HepG2 (cell line): ENCODE measurements around the gene ADCY1. TPM values are rescaled to one million over a fixed set of nuclear protein-coding genes. Genes with fewer than 3 reads are reported as not detected.

ENCODE experiments used
- ARHGAP35 ChIP-seq: sonication (generic); formaldehyde crosslinking; IDR thresholded peaks from 2 replicates; pipeline ENCODE4 v1.9.0; 2022; ENCODE audit warnings: mild to moderate bottlenecking, inconsistent platforms, moderate library complexity, missing genetic modification reagents, borderline replicate concordance
- BRD4 ChIP-seq: sonication (generic); formaldehyde crosslinking; IDR thresholded peaks from 2 replicates; pipeline ENCODE4 v1.4.0; 2020; ENCODE audit warnings: missing genetic modification reagents
- CREM ChIP-seq, 2 experiments: sonication (generic) in 1 of 2; formaldehyde crosslinking in 1 of 2; IDR thresholded peaks; 2 replicates each; pipeline versions ENCODE4 v1.4.0 to v1.6.1; 2016 to 2020; ENCODE audit warnings: antibody characterized with exemption in 1 of 2, mild to moderate bottlenecking in 1 of 2, missing genetic modification reagents in 1 of 2
- FOXK1 ChIP-seq: sonication (generic); formaldehyde crosslinking; IDR thresholded peaks from 2 replicates; pipeline ENCODE4 v1.4.0; 2020; ENCODE audit warnings: low read depth, missing genetic modification reagents, borderline replicate concordance
- HIVEP1 ChIP-seq: sonication (generic); formaldehyde crosslinking; IDR thresholded peaks from 2 replicates; pipeline ENCODE4 v1.4.0; 2020; ENCODE audit warnings: mild to moderate bottlenecking, missing genetic modification reagents
- KAT7 ChIP-seq: IDR thresholded peaks from 2 replicates; pipeline ENCODE4 v1.6.1; 2018; ENCODE audit warnings: borderline replicate concordance, missing compliant biosample characterization
- NFIB ChIP-seq: sonication (generic); formaldehyde crosslinking; IDR thresholded peaks from 2 replicates; pipeline ENCODE4 v1.9.0; 2021; ENCODE audit warnings: missing genetic modification reagents, mild to moderate bottlenecking, borderline replicate concordance
- PHF5A ChIP-seq: IDR thresholded peaks from one replicate; pipeline ENCODE4 v1.6.1; 2018; ENCODE audit warnings: low read depth, missing genetic modification reagents; ENCODE audit not compliant: unreplicated experiment
- PREB ChIP-seq: sonication (generic); formaldehyde crosslinking; IDR thresholded peaks from 2 replicates; pipeline ENCODE4 v1.4.0; 2020; ENCODE audit warnings: missing genetic modification reagents
- RXRA ChIP-seq: sonication (generic); formaldehyde crosslinking; IDR thresholded peaks from 2 replicates; pipeline ENCODE4 v1.5.1; 2020; ENCODE audit warnings: missing genetic modification reagents
- SSRP1 ChIP-seq: IDR thresholded peaks from 2 replicates; pipeline ENCODE4 v1.6.1; 2016; ENCODE audit warnings: control low read depth
- TARDBP ChIP-seq: sonication (generic); formaldehyde crosslinking; IDR thresholded peaks from 2 replicates; pipeline ENCODE4 v1.8.0; 2022; ENCODE audit warnings: mild to moderate bottlenecking, missing genetic modification reagents
- ZBTB8A ChIP-seq: sonication (generic); formaldehyde crosslinking; IDR thresholded peaks from 2 replicates; pipeline ENCODE4 v1.4.0; 2020; ENCODE audit warnings: mild to moderate bottlenecking, low read depth, missing genetic modification reagents, borderline replicate concordance
- ZEB1 ChIP-seq: IDR thresholded peaks from 2 replicates; pipeline ENCODE4 v1.6.1; 2012; ENCODE audit warnings: mild to moderate bottlenecking, low read depth, inconsistent platforms; ENCODE audit not compliant: insufficient replicate concordance
- ZNF205 ChIP-seq: IDR thresholded peaks from 2 replicates; pipeline ENCODE4 v1.6.1; 2018; ENCODE audit warnings: missing biosample characterization, missing genetic modification reagents
- ZNF264 ChIP-seq: sonication (generic); formaldehyde crosslinking; IDR thresholded peaks from 2 replicates; pipeline ENCODE4 v1.4.0; 2020; ENCODE audit warnings: missing genetic modification reagents
- ZNF564 ChIP-seq: sonication (generic); formaldehyde crosslinking; IDR thresholded peaks from 2 replicates; pipeline ENCODE4 v1.8.1; 2023; ENCODE audit warnings: mild to moderate bottlenecking, missing genetic modification reagents
- ZNF567 ChIP-seq: sonication (generic); formaldehyde crosslinking; IDR thresholded peaks from 2 replicates; pipeline ENCODE4 v1.8.1; 2023; ENCODE audit warnings: mild to moderate bottlenecking, missing genetic modification reagents, borderline replicate concordance
- ZNF615 ChIP-seq: sonication (generic); formaldehyde crosslinking; IDR thresholded peaks from 2 replicates; pipeline ENCODE4 v1.5.0; 2020; ENCODE audit warnings: mild to moderate bottlenecking, missing genetic modification reagents, borderline replicate concordance
- ZNF83 ChIP-seq: sonication (generic); formaldehyde crosslinking; IDR thresholded peaks from 2 replicates; pipeline ENCODE4 v1.4.0; 2020; ENCODE audit warnings: missing genetic modification reagents, mild to moderate bottlenecking, borderline replicate concordance
- polyA plus RNA-seq, 8 experiments: library from polyadenylated mRNA; depleted of rRNA in 3 of 8; stranded (reverse) in 7 of 8; unstranded in 1 of 8; fragments of >200 nt; fragmentation: Illumina TruSeq in 4 of 8; extraction: Trizol in 4 of 8; gene quantifications; 2 replicates each; pipeline versions ENCODE4 v1.2.1 to v1.2.3, GENCODE V29; 2011 to 2016; ENCODE audit warnings: low read depth in 4 of 8, missing spikeins in 1 of 8, mixed read lengths in 1 of 8; ENCODE audit not compliant: insufficient read depth in 1 of 8
- total RNA-seq, 5 experiments: library from RNA; depleted of rRNA; stranded (reverse); fragments of >200 nt; fragmentation: Illumina TruSeq; extraction: Trizol; gene quantifications; 2 replicates each; pipeline ENCODE4 v1.2.3, GENCODE V29; 2016; ENCODE audit warnings: low read depth in 1 of 5
- TF ChIP-seq, protein P1 (sequence below): sonication (generic); formaldehyde crosslinking; IDR thresholded peaks from 2 replicates; pipeline ENCODE4 v1.4.0; 2020; ENCODE audit warnings: mild to moderate bottlenecking, missing genetic modification reagents
- TF ChIP-seq, protein P2 (sequence below): sonication (generic); formaldehyde crosslinking; IDR thresholded peaks from 2 replicates; pipeline ENCODE4 v1.4.0; 2020; ENCODE audit warnings: mild to moderate bottlenecking, missing genetic modification reagents
- TF ChIP-seq, protein P3 (sequence below): sonication (generic); formaldehyde crosslinking; conservative IDR thresholded peaks from 2 replicates; pipeline ENCODE4 v1.4.0; 2020; ENCODE audit warnings: missing genetic modification reagents

The ADCY1 gene
- total and polyA plus RNA-seq, 2 of the 13 experiments (the other 11 are each of a cell fraction or from before 2014, with no cell fraction given), result 0.80 to 1.2 TPM

GRCh38 chr7:45663167-45663921 is 89.2 kb downstream of the ADCY1 start (continued):
- TF ChIP-seq, protein P1, sequence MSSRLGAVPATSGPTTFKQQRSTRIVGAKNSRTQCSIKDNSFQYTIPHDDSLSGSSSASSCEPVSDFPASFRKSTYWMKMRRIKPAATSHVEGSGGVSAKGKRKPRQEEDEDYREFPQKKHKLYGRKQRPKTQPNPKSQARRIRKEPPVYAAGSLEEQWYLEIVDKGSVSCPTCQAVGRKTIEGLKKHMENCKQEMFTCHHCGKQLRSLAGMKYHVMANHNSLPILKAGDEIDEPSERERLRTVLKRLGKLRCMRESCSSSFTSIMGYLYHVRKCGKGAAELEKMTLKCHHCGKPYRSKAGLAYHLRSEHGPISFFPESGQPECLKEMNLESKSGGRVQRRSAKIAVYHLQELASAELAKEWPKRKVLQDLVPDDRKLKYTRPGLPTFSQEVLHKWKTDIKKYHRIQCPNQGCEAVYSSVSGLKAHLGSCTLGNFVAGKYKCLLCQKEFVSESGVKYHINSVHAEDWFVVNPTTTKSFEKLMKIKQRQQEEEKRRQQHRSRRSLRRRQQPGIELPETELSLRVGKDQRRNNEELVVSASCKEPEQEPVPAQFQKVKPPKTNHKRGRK, result peak; percentile 91; the same call in 1 of the 2 replicates
- TF ChIP-seq, protein P2, sequence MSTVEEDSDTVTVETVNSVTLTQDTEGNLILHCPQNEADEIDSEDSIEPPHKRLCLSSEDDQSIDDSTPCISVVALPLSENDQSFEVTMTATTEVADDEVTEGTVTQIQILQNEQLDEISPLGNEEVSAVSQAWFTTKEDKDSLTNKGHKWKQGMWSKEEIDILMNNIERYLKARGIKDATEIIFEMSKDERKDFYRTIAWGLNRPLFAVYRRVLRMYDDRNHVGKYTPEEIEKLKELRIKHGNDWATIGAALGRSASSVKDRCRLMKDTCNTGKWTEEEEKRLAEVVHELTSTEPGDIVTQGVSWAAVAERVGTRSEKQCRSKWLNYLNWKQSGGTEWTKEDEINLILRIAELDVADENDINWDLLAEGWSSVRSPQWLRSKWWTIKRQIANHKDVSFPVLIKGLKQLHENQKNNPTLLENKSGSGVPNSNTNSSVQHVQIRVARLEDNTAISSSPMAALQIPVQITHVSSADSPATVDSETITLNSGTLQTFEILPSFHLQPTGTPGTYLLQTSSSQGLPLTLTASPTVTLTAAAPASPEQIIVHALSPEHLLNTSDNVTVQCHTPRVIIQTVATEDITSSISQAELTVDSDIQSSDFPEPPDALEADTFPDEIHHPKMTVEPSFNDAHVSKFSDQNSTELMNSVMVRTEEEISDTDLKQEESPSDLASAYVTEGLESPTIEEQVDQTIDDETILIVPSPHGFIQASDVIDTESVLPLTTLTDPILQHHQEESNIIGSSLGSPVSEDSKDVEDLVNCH (CRISPR knock-in tag), result no peak
- TF ChIP-seq BRD4 (no peak), ARHGAP35 (CRISPR knock-in tag) (no peak), ZBTB8A (CRISPR knock-in tag) (no peak), ZNF205 (no peak), TARDBP (CRISPR knock-in tag) (no peak), PHF5A (CRISPR knock-in tag) (no peak), ZNF564 (CRISPR knock-in tag) (no peak), ZNF567 (CRISPR knock-in tag) (no peak), CREM (IDR thresholded peaks at IDR 0.05) (no peak), CREM (CRISPR knock-in tag; IDR thresholded peaks at IDR 0.05) (no peak), ZNF83 (no peak), KAT7 (CRISPR knock-in tag) (no peak), NFIB (CRISPR knock-in tag) (no peak), RXRA (CRISPR knock-in tag) (0 out of 2 replicates have a peak, but pooled peaks have one; percentile 18), ZNF615 (CRISPR knock-in tag) (no peak), ZEB1 (no peak), SSRP1 (CRISPR knock-in tag) (no peak), FOXK1 (CRISPR knock-in tag) (no peak), PREB (CRISPR knock-in tag) (no peak), HIVEP1 (CRISPR knock-in tag) (no peak), ZNF264 (CRISPR knock-in tag) (no peak)
- TF ChIP-seq, protein P3, sequence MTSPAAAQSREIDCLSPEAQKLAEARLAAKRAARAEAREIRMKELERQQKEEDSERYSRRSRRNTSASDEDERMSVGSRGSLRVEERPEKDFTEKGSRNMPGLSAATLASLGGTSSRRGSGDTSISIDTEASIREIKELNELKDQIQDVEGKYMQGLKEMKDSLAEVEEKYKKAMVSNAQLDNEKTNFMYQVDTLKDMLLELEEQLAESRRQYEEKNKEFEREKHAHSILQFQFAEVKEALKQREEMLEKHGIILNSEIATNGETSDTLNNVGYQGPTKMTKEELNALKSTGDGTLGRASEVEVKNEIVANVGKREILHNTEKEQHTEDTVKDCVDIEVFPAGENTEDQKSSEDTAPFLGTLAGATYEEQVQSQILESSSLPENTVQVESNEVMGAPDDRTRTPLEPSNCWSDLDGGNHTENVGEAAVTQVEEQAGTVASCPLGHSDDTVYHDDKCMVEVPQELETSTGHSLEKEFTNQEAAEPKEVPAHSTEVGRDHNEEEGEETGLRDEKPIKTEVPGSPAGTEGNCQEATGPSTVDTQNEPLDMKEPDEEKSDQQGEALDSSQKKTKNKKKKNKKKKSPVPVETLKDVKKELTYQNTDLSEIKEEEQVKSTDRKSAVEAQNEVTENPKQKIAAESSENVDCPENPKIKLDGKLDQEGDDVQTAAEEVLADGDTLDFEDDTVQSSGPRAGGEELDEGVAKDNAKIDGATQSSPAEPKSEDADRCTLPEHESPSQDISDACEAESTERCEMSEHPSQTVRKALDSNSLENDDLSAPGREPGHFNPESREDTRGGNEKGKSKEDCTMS (CRISPR knock-in tag), result no peak
